Trophoblast cell (in vitro differentiated cells and primary cell): ENCODE measurements around the gene CMTM2.

Source experiments
- DNase-seq, 2 donors: peaks; one replicate each; pipeline ENCODE4 v3.0.0-alpha.2; 2016
- H2AFZ ChIP-seq: 2 replicates; pipeline ENCODE4 v1.6.1; 2013; ENCODE audit warnings: low read length, moderate library complexity, mild to moderate bottlenecking; ENCODE audit not compliant: insufficient read depth, poor library complexity
- H2AK5ac ChIP-seq: 2 replicates; pipeline ENCODE4 v1.6.1; 2013; ENCODE audit warnings: mild to moderate bottlenecking, low read length
- H2BK120ac ChIP-seq: 2 replicates; pipeline ENCODE4 v1.6.1; 2013; ENCODE audit warnings: low read length, mild to moderate bottlenecking, moderate library complexity; ENCODE audit not compliant: insufficient read depth, poor library complexity
- H2BK12ac ChIP-seq: 2 replicates; pipeline ENCODE4 v1.6.1; 2013; ENCODE audit warnings: mild to moderate bottlenecking, low read length, moderate library complexity
- H2BK5ac ChIP-seq: 2 replicates; pipeline ENCODE4 v1.6.1; 2013; ENCODE audit warnings: low read length, low read depth, moderate library complexity, mild to moderate bottlenecking; ENCODE audit not compliant: poor library complexity
- H3K14ac ChIP-seq: 2 replicates; pipeline ENCODE4 v1.6.1; 2013; ENCODE audit warnings: mild to moderate bottlenecking, low read length
- H3K18ac ChIP-seq: 2 replicates; pipeline ENCODE4 v1.6.1; 2013; ENCODE audit warnings: mild to moderate bottlenecking, low read length
- H3K23ac ChIP-seq: 2 replicates; pipeline ENCODE4 v1.6.1; 2013; ENCODE audit warnings: low read length
- H3K27ac ChIP-seq: 2 replicates; pipeline ENCODE4 v1.5.1; 2013; ENCODE audit warnings: low read depth, mild to moderate bottlenecking, inconsistent platforms, low read length, moderate library complexity
- H3K27me3 ChIP-seq: 2 replicates; pipeline ENCODE4 v1.6.1; 2013; ENCODE audit warnings: inconsistent platforms, mild to moderate bottlenecking, low read length, moderate library complexity; ENCODE audit not compliant: insufficient read depth
- H3K36me3 ChIP-seq, 2 experiments: 1 replicate in 1 of 2; 2 replicates in 1 of 2; pipeline ENCODE4 v1.6.1; 2013; ENCODE audit warnings: low read length in 2 of 2, mild to moderate bottlenecking in 2 of 2, moderate library complexity in 1 of 2; ENCODE audit not compliant: insufficient read depth in 2 of 2, control insufficient read depth in 1 of 2
- H3K4ac ChIP-seq: 2 replicates; pipeline ENCODE4 v1.6.1; 2013; ENCODE audit warnings: low read depth, mild to moderate bottlenecking, low read length, moderate library complexity
- H3K4me1 ChIP-seq, 2 experiments: 1 replicate in 1 of 2; 2 replicates in 1 of 2; pipeline ENCODE4 v1.6.1; 2013; ENCODE audit warnings: low read length in 2 of 2, mild to moderate bottlenecking in 2 of 2, moderate library complexity in 1 of 2; ENCODE audit not compliant: insufficient read depth in 2 of 2, control insufficient read depth in 1 of 2
- H3K4me2 ChIP-seq: 2 replicates; pipeline ENCODE4 v1.6.1; 2013; ENCODE audit warnings: inconsistent platforms, mild to moderate bottlenecking, low read length, moderate library complexity
- H3K4me3 ChIP-seq: 2 replicates; pipeline ENCODE4 v1.5.1; 2013; ENCODE audit warnings: mild to moderate bottlenecking, low read depth, low read length, inconsistent platforms
- H3K79me1 ChIP-seq: one replicate; pipeline ENCODE4 v1.6.1; 2013; ENCODE audit warnings: low read length
- H3K79me2 ChIP-seq: 2 replicates; pipeline ENCODE4 v1.6.1; 2013; ENCODE audit warnings: low read length, mild to moderate bottlenecking; ENCODE audit not compliant: control insufficient read depth, insufficient read depth, poor library complexity
- H3K9ac ChIP-seq: 2 replicates; pipeline ENCODE4 v1.6.1; 2013; ENCODE audit warnings: mild to moderate bottlenecking, low read length
- H3K9me3 ChIP-seq: 2 replicates; pipeline ENCODE4 v1.6.1; 2013; ENCODE audit warnings: low read depth, mild to moderate bottlenecking, control low read depth, inconsistent platforms, low read length; ENCODE audit not compliant: insufficient read depth
- H4K12ac ChIP-seq: 2 replicates; pipeline ENCODE4 v1.6.1; 2013; ENCODE audit warnings: low read depth, mild to moderate bottlenecking, low read length, moderate library complexity
- H4K8ac ChIP-seq: 2 replicates; pipeline ENCODE4 v1.6.1; 2013; ENCODE audit warnings: low read depth, mild to moderate bottlenecking, low read length, moderate library complexity
- H4K91ac ChIP-seq: one replicate; pipeline ENCODE4 v1.6.1; 2013; ENCODE audit warnings: low read depth, mild to moderate bottlenecking, low read length, moderate library complexity
- WGBS: extraction: QIAGEN DNeasy Blood & Tissue Kit; methylation state at CpG from one replicate; pipeline ENCODE4 v1.1.7; 2013; ENCODE audit warnings: missing lambda C conversion rate; ENCODE audit not compliant: insufficient read length, insufficient coverage; ENCODE audit errors: extremely low coverage; 5-methylcytosine and 5-hydroxymethylcytosine counted together

The CMTM2 gene

DNA sequence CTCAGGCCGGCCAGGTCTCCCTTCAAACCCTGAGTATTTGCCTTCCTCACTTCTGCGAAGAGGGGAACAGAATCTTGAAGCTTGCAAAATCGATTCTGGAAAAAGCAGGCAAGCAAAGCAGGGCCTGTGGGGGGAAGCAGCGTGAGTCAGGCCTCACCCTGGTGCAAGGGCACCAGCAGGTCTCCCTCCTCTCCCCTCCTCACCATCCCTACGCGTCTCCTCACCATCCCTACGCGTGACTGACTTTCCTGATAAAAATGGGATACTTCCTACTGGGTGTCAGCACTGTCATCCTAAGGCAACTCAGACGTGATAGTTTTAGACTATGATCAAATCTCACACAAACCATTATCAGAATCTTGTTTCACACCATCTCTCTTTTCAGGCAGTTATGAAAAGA, 37.3 kb downstream of the CMTM2 start:
- Histone ChIP-seq H3K4me1 (peaks cover 12 to 17% of the 10 kb centered on the region in 2 experiments), H3K4me3 (no peak overlapping the region), H3K4me2 (no peak overlapping the region), H4K8ac (no peak overlapping the region), H2AK5ac (no peak overlapping the region), H3K14ac (no peak overlapping the region), H3K23ac (peak overlapping the region; percentile 17), H3K4ac (no peak overlapping the region), H3K18ac (no peak overlapping the region), H3K9me3 (peaks cover 4% of the 10 kb centered on the region), H3K79me1 (no peaks in the 10 kb centered on the region), H2BK5ac (no peak overlapping the region), H2AFZ (no peak overlapping the region), H3K36me3 (peaks cover 23 to 24% of the 10 kb centered on the region in 2 experiments), H2BK120ac (no peak overlapping the region), H2BK12ac (peak overlapping the region; percentile 48), H3K27ac (no peak overlapping the region), H3K79me2 (no peaks in the 10 kb centered on the region), H3K27me3 (no peaks in the 10 kb centered on the region), H4K91ac (no peak overlapping the region), H4K12ac (no peak overlapping the region), H3K9ac (no peak overlapping the region)
- peak; percentile 76 to 77 for DNase-seq
- WGBS, result no CpG with 5 or more reads among the region's 9 CpGs

DNA sequence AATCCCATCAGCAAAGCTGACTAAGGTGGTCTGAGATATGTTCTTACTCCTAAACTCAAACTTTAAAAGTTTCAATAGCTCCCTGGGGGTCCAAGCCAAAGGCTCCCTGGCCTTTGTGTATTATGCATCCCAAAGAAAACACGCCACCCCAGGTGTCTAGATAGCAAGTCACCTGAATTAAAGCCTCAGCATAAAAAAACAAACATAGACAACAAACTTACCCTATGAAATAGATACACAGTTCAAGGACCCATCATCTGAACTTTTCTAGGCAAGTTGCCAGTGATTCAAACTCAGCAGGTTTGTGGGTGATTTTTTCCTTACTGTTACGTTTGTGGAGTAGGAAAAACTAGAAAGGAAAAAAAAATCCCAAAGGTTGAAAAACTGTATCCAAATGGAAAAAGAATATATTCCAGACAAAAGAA, 37.8 kb downstream of the CMTM2 start:
- H3K79me1 ChIP-seq, result no peaks in the 10 kb centered on the region
- no peak overlapping the region for H3K4me3 ChIP-seq
- H3K18ac ChIP-seq, result no peak overlapping the region
- H3K23ac ChIP-seq, result no peak overlapping the region
- H2BK5ac ChIP-seq, result no peak overlapping the region
- H3K79me2 ChIP-seq, result no peaks in the 10 kb centered on the region
- H4K8ac ChIP-seq, result no peak overlapping the region
- DNase-seq, result no peak
- H4K91ac ChIP-seq, result no peak overlapping the region
- H2AFZ ChIP-seq, result no peak overlapping the region
- peaks cover 24 to 26% of the 10 kb centered on the region in 2 experiments for H3K36me3 ChIP-seq
- no peak overlapping the region for H4K12ac ChIP-seq
- no peaks in the 10 kb centered on the region for H3K27me3 ChIP-seq
- H2AK5ac ChIP-seq, result no peak overlapping the region
- no peak overlapping the region for H2BK12ac ChIP-seq
- no peak overlapping the region for H3K4ac ChIP-seq
- no peak overlapping the region for H3K4me2 ChIP-seq
- no CpG with 5 or more reads among the region's 2 CpGs for WGBS
- no peak overlapping the region for H3K14ac ChIP-seq
- no peak overlapping the region for H3K9ac ChIP-seq
- peaks cover 12 to 17% of the 10 kb centered on the region in 2 experiments for H3K4me1 ChIP-seq
- H3K27ac ChIP-seq, result no peak overlapping the region
- no peak overlapping the region for H2BK120ac ChIP-seq
- peaks cover 4% of the 10 kb centered on the region for H3K9me3 ChIP-seq

DNA sequence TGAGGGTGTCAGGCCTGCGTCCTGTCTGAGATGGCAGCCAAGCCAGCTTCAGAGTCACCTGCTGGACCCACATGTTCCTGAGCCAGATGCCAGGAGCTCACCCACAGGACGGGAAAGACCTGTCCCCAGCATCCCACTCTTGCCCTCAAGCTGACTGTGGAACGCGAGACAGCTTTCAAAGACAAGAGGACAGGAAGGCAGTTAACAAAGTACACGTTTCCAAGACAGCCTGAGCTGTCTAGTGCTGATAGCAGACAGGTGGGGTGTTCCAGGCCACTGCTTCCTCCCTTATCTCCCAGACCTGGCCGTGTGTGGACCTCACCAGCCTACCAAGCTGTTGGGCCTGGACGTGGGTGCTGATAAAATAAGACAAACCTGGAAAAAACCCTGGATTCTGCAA, 38.5 kb downstream of the CMTM2 start:
- Histone ChIP-seq H2BK120ac (no peak overlapping the region), H3K27ac (peak overlapping the region; percentile 8), H2BK5ac (no peak overlapping the region), H3K79me2 (no peaks in the 10 kb centered on the region), H3K23ac (no peak overlapping the region), H3K9ac (no peak overlapping the region), H3K4me1 (peaks cover 12 to 17% of the 10 kb centered on the region in 2 experiments), H3K18ac (no peak overlapping the region), H2AFZ (no peak overlapping the region), H3K27me3 (no peaks in the 10 kb centered on the region), H2AK5ac (no peak overlapping the region), H3K4me3 (no peak overlapping the region), H3K14ac (no peak overlapping the region), H3K79me1 (no peaks in the 10 kb centered on the region), H3K36me3 (peaks cover 19 to 22% of the 10 kb centered on the region in 2 experiments), H4K12ac (no peak overlapping the region), H4K8ac (no peak overlapping the region), H3K4me2 (no peak overlapping the region), H3K9me3 (peaks cover 2% of the 10 kb centered on the region), H3K4ac (no peak overlapping the region), H2BK12ac (no peak overlapping the region), H4K91ac (no peak overlapping the region)
- WGBS, result no CpG with 5 or more reads among the region's 7 CpGs
- DNase-seq, result peak; percentile 95 to 97

DNA sequence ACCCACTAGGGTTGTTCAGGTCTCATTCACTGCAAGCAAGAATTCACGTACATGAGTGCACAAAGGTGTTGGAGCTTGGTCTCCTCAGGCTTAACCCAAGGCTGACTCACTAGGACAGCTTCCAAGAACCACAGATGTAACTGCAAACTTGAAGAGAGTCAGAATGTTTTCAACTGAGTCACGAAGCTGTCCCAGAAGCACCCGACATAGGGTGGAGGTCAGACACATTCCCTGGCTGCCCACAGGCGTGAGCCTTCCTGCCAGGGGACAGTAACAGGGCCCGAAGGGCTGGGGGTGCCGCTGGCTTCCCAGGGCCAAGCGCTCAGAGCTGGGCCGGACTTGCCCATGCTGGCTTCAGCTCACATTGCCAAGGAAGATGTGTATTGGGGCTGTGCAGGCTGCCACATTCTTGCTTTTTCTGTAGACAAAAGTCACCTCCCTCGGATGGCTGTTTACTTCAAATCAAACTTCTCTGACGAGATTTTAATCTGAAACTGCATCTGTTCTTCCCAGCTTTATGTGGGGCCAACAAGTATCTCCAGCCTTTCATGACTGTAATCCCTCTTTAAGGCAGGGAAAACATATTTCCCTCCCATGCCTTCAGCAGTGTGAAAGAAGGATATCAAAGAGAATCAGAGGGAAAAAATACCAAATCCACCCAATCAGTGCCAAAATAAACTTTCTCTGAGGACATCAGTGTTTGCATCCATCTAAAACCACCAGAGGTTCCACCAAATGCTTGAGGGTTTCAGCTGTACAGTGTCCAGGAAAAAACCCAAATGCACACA, 39.5 kb downstream of the CMTM2 start:
- H2BK5ac ChIP-seq, result no peak overlapping the region
- no peak overlapping the region for H3K4me2 ChIP-seq
- H2AFZ ChIP-seq, result no peak overlapping the region
- H4K91ac ChIP-seq, result no peak overlapping the region
- no peaks in the 10 kb centered on the region for H3K79me2 ChIP-seq
- no peak overlapping the region for H4K12ac ChIP-seq
- peaks cover 12 to 17% of the 10 kb centered on the region in 2 experiments for H3K4me1 ChIP-seq
- H2BK12ac ChIP-seq, result no peak overlapping the region
- no peak overlapping the region for H2AK5ac ChIP-seq
- no peak overlapping the region for H3K27ac ChIP-seq
- H3K14ac ChIP-seq, result no peak overlapping the region
- H3K79me1 ChIP-seq, result no peaks in the 10 kb centered on the region
- H2BK120ac ChIP-seq, result no peak overlapping the region
- peak; percentile 94 for DNase-seq
- no peaks in the 10 kb centered on the region for H3K27me3 ChIP-seq
- H3K18ac ChIP-seq, result no peak overlapping the region
- H3K9ac ChIP-seq, result no peak overlapping the region
- H4K8ac ChIP-seq, result no peak overlapping the region
- WGBS, result no CpG with 5 or more reads among the region's 10 CpGs
- no peak overlapping the region for H3K23ac ChIP-seq
- peaks cover 13 to 15% of the 10 kb centered on the region in 2 experiments for H3K36me3 ChIP-seq
- no peak overlapping the region for H3K4ac ChIP-seq
- H3K4me3 ChIP-seq, result no peak overlapping the region
- H3K9me3 ChIP-seq, result no peaks in the 10 kb centered on the region
